GM19463 (cell line): Measurements from ENCODE around the gene EFHC1.

Experiments
- ATAC-seq: cut with Tn5 transposase; IDR thresholded peaks from one replicate; pipeline ENCODE4 v1.9.1; 2021; ENCODE audit warnings: mild to moderate bottlenecking, moderate library complexity; ENCODE audit not compliant: unreplicated experiment

The EFHC1 gene

GRCh38 chr6:52500238-52501129, 80.3 kb downstream of the EFHC1 start:
- ATAC-seq: no peak

DNA sequence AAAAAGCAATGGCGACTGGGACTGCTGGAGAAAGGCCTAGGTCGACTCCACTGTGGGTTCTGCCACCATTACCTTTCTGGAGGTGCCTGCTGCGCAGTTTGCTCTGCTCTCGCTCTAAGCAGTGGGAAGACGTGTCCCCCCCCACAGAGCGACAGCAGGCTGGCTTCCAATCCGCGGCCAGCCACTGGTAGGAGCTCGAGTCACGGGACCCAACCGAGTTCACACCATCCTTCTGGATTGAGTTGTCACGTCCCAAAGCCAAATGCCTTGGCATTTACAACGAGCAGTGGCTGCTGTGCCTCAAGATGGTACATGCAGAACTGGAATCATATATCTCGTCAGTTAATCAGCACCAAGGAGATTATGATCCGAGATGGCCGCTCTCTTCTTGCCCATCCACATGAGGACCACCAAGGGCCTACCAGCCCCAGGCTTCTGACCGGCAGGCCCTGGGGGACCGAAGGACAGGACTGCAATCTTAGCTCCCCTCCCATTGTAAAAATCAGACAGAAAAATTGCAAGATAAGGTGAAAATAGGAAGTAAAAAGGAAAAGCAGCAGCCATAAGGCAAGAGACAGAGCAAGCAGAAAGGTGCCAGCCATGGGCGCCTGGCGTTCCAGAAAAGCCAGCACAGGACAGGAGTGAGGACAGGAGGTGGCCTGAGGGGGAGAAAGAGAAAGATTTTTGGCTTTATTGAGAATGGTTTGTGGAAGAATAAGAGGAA, 82.3 kb downstream of the EFHC1 start:
- no peak for ATAC-seq

DNA sequence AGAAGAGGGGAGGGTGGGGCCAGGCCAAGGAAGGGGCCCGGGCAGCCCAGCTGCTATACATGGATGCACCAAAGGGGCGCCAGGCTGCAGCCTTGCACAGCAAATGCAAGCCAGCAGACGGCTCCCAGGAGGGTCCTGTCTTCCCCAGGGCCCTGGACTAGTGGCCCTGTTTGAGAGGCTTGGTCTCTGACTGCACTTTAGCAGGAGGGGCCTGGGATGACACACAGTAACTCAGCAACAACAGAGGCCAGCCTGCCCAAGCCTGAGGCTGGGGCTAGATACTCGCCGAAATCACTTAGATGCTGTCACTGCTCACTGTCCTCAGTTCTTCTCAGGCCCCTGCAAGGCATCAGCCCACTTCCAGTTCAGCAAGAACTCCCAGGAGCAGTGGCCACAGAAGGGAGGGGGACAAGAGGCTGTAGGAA, 83.2 kb downstream of the EFHC1 start:
- ATAC-seq: no peak

- no peak for ATAC-seq
Measured at GRCh38 chr6:52503851-52504781, 84.0 kb downstream of the EFHC1 start.

- no peak for ATAC-seq
Measured at GRCh38 chr6:52504782-52505136, 84.6 kb downstream of the EFHC1 start.

DNA sequence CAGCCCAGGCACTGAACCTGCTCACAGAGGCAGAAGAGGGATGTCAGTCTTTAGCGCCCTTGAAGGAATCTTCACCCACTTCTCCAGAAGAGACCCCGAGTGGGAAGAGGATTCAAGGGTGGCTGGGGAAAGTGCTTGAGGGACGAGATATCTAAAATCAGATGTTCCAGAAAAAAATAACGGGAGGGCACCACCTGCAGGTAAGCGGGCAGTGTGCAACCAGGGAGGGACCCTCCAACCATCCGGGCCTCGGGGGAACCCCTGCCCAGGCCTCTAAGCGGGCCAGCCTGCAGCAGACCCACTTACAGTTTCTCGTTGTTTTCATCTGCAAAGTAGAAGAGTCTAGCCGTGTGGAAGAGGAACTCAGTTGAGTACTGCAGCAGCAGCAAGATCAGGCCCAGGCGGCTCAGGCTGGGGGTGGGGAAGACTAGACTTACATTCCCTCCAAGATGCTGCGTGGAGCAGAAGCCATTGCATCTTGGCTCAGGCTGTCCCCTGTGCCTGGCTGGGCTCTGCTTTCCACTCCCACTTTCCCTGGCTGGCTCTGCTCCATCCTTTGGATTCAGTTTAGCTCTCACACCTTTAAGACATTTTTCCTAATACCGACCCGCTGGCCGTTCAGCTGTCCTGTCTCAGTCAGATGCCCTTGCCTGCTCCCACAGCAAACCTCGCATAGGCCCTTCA, 85.7 kb downstream of the EFHC1 start:
- no peak for ATAC-seq

- no peak for ATAC-seq
Measured at GRCh38 chr6:52506476-52506875, 86.3 kb downstream of the EFHC1 start.

- ATAC-seq: no peak
Measured at GRCh38 chr6:52507557-52508260, 87.6 kb downstream of the EFHC1 start.

GRCh38 chr6:52508261-52508739, 88.2 kb downstream of the EFHC1 start:
- ATAC-seq: no peak

DNA sequence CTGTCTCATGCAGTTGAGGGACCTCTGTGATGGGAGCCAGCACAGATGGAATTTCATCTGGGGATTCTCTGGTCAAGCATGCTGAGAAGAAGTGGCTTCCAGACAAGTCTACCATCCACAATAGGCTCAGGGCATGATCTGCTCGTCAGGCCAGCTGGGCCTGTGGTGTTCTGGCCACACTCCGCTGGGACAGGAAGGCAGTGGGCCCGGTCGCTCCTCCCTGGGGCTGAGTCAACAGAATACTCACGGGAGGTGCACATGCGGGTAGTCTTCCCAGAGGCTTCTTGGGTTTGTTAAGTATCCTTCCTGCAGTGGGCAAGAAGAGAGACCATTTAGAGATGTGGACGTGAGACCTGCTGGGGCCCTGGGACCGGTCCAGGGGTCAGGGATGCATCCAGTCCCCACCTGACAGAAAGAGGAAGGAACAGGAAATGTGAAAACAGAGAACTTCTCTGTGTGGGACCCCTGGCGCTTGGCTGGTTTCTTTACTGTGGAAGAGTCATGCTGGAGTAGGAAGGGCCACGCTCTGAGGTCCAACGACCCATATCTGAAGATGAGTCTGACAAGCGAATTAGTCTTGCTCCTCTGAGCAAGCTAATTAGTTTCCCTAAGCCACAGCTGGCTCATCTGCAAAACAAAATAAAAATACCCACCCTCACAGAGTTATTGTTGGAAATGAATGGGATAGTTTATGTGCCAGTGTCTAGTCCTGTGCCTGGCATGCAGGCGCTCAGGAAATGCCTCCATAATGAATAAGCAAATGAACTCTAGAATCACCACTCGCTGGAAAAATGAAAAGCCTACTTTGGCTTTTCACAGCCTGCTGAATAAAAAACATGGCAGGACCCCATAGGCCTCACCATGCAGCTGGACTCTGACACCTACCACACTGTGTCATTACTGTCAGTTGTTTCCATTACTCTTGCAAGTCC, 89.4 kb downstream of the EFHC1 start:
- peak; percentile 59 for ATAC-seq

- peak; percentile 52 for ATAC-seq
Measured at GRCh38 chr6:52510213-52510562, 90.0 kb downstream of the EFHC1 start.

DNA sequence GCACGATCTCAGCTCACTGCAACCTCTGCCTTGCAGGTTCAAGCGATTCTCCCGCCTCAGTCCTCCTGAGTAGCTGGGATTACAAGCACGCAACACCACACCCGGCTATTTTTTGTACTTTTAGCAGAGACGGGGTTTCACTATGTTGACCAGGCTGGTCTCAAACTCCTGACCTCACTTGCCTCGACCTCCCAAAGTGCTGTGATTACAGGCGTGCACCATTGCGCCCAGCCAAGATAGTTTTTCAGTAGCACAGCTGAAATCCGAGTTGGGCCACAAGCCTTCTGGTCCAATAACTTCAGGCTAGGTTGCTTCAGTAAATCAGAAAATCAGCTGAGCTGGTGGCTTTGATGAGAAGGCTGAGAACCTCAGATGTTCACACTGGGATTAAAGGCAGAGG, 91.0 kb downstream of the EFHC1 start:
- no peak for ATAC-seq

DNA sequence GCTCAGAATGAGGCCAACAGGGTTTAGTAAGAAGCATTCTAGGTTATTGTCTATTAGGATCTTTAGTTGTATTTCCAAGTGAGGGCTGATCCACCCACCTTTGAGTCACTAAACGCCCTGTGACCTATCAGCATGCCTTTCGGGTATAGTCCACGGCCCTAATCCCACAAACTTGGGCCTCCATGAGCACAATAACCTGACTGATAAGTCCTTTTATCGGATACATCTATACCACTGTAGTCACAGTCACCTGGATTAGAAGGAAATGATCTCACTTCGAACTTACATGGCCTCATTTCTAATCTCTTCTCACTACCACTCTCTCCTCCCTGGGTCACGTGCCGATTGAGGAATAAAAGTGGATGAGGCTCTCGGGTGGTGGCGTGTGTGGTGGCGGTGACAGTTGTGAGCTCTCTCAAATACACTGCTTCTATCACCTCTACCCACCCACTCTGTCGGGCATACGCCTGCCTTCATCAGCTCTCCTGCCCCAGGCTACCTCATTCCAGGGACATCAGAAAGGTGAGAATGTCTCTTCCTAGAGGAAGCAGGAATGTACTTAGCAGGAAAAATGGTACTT, 91.5 kb downstream of the EFHC1 start:
- ATAC-seq: no peak

DNA sequence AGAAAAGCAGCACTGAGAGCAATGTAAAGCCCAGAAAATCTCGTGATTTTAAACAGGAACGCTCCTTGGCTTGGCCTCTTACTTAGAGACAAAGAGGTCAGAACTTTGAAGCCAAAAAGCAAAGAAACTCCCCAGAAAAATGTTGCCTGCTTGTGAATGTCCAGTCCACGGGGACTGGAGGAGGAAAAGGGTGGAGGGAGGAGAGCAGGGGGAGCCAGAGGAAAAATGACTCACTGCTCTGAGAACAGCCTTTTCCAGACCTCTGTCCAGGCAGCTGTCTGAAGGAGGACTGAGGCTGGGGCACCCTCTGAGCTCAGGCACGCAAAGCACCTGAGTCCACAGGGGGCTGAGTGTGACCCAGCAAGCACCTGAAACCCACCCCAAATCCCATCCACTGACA, 92.1 kb downstream of the EFHC1 start:
- no peak for ATAC-seq

DNA sequence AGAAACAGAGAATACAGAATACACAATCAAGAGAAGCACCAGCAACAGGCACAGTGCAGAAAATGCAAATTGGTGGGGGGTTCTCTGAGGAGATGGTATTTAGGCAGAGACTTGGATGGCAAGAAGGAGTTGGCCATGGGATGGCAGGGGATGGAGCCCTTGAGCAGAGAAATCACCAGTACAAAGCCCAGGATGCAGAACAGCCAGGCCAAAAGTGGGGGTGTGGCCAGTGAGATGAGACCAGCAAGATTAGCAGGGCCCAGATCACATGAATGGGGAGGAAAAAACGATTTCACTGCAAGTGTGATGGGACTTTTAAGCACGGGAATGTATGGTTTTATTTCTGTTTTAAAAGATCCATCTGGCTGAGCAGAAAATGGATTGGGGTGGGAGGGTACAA, 93.3 kb downstream of the EFHC1 start:
- no peak for ATAC-seq

DNA sequence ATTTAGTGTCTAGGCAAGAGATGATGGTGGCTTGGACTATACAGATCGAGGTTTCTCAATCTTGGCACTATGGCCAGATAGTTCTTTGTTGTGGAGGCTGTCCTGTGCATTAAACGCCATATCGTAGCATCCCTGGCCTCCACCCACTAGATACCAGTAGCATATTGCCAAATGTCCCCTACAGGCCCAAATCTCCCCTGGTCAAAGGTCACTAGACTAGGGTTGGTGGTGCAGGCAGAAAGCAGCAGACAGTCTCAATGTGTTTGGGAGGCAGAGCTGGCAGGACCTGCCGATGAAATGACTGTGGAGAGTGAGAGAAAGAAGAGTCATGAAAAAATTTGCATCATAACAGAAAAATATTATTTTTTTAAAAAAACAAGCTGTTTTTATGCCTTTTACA, 93.8 kb downstream of the EFHC1 start:
- no peak for ATAC-seq

- ATAC-seq: no peak
Measured at GRCh38 chr6:52514514-52514913, 94.4 kb downstream of the EFHC1 start.

GRCh38 chr6:52515219-52515960, 95.2 kb downstream of the EFHC1 start:
- ATAC-seq: no peak
